Measurements from ENCODE around the gene ZSWIM3.

- TF ChIP-seq POLR2A (IDR thresholded peaks at IDR 0.05): no peak
- TF ChIP-seq, protein P1, sequence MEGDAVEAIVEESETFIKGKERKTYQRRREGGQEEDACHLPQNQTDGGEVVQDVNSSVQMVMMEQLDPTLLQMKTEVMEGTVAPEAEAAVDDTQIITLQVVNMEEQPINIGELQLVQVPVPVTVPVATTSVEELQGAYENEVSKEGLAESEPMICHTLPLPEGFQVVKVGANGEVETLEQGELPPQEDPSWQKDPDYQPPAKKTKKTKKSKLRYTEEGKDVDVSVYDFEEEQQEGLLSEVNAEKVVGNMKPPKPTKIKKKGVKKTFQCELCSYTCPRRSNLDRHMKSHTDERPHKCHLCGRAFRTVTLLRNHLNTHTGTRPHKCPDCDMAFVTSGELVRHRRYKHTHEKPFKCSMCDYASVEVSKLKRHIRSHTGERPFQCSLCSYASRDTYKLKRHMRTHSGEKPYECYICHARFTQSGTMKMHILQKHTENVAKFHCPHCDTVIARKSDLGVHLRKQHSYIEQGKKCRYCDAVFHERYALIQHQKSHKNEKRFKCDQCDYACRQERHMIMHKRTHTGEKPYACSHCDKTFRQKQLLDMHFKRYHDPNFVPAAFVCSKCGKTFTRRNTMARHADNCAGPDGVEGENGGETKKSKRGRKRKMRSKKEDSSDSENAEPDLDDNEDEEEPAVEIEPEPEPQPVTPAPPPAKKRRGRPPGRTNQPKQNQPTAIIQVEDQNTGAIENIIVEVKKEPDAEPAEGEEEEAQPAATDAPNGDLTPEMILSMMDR (IDR thresholded peaks at IDR 0.05): no peak
These were observed 67.2 kb downstream of the ZSWIM3 start for GRCh38 chr20:45924391-45925261.

All from right lobe of liver (tissue), 4 donors.